ENCODE data around the gene CFAP20DC. TPM values are rescaled to one million over a fixed set of nuclear protein-coding genes. Genes with fewer than 3 reads are reported as not detected.
"Not testable (repeated sequence)": the region's sequence is repeated elsewhere in the genome, so short reads cannot be mapped to it uniquely, and the experiment has no call there.

The CFAP20DC gene
- total RNA-seq, 2 donors from 2014 or later: 2.6 to 2.7 TPM

DNA sequence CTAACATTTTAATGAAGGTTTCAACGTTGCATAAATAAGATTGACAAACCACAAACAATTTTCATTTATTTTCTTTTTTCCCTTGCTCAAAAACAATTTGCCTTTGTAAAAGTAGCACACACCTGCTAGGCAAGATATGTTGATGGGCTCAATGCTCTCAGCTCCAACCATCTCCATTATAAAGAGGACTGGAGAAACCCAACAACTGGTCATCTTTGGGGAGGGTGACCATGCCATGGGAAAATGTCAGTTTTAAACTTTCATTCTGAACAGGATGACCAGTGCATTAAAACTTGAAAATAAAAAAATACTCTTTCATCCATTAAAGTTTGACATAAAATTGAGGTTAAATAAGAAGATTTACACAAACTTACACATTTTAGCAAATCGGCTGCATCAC lies 183.7 kb downstream of the CFAP20DC start:
- ATAC-seq (no peak), DNase-seq (ENCODE audit: low spot score in 2 of 2) (no peak)
- Mint-ChIP-seq H3K27ac (no peak overlapping the region), H3K36me3 (no peaks in the 10 kb centered on the region), H3K9me3 (no peaks in the 10 kb centered on the region)

DNA sequence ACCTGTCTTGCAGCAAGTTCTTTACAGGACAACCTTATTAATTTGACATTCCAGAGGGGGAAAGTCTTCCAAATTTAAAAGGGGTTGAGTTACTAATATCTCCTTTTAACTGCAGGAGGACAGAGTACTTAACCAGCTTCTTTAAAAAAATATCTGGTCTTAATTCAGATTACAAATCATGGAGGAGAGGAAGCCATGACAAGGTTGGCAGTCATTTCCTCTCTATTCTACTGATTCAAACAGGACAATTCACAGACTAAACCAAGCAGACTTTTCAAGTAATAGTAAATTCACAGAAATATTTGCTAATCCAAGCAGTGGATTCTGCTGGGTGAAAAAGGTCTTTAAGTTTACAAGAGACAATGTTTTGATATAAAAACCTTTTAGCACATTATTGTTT lies 185.3 kb downstream of the CFAP20DC start:
- DNase-seq (ENCODE audit: low spot score in 2 of 2) (no peak), ATAC-seq (no peak)
- H3K27ac Mint-ChIP-seq: no peak overlapping the region
- no peaks in the 10 kb centered on the region for H3K36me3 Mint-ChIP-seq
- H3K9me3 Mint-ChIP-seq: no peaks in the 10 kb centered on the region

GRCh38 chr3:58863206-58863605 lies 186.6 kb downstream of the CFAP20DC start:
- peak in 1 of 2 donors; percentile 34 for ATAC-seq
- no peak for DNase-seq (ENCODE audit: low spot score in 2 of 2)
- Mint-ChIP-seq H3K27ac (no peak overlapping the region), H3K9me3 (no peaks in the 10 kb centered on the region), H3K36me3 (no peaks in the 10 kb centered on the region)

GRCh38 chr3:58861551-58861950 lies 188.3 kb downstream of the CFAP20DC start:
- H3K27ac Mint-ChIP-seq: no peak overlapping the region
- H3K9me3 Mint-ChIP-seq: no peaks in the 10 kb centered on the region
- no peaks in the 10 kb centered on the region for H3K36me3 Mint-ChIP-seq

DNA sequence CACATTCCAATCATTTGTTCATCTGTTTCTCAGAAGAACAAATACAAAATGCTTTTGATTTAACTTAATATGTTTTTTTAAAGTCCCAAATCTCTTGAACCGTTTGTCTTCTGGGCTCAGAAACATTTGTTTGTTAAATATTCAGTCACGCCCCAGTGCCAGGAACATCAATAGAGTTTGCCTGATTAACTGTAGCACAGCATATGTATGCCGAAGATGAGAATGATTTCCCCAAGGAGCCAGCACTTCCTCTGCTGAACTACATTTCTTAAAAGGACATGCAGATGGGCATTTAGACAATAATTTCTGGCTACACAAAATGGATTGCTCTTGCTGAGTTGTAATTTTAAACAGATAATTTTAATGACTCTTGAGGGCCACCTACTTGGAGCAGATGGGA lies 191.7 kb downstream of the CFAP20DC start:
- ATAC-seq (no peak), DNase-seq (ENCODE audit: low spot score in 2 of 2) (no peak)
- Mint-ChIP-seq H3K36me3 (no peaks in the 10 kb centered on the region), H3K9me3 (no peaks in the 10 kb centered on the region), H3K27ac (no peak overlapping the region)

More at GRCh38 chr3:58861551-58861950, 188.3 kb downstream of the CFAP20DC start:
- ATAC-seq: no peak
- no peak for DNase-seq (ENCODE audit: low spot score in 2 of 2)

DNA sequence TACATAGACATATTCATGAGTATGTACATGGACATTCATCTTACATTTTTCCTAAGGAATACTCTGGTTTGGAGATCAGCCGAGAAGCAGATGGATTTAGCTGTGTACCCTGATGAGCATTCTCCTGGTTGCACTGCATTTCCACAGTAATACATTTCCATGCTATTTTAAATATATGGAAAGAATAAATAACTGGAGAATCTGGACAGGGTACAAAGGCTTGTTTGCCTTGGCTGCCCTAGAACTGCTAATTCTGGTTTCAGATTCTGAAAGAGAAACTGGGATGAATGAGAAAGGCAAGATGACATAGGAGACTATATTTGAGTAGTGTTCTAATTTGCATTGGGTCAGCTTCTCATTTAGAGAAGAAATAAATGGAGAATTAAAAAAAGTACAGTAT lies 192.4 kb downstream of the CFAP20DC start:
- no peak for ATAC-seq
- no peaks in the 10 kb centered on the region for H3K36me3 Mint-ChIP-seq
- H3K27ac Mint-ChIP-seq: no peak overlapping the region

DNA sequence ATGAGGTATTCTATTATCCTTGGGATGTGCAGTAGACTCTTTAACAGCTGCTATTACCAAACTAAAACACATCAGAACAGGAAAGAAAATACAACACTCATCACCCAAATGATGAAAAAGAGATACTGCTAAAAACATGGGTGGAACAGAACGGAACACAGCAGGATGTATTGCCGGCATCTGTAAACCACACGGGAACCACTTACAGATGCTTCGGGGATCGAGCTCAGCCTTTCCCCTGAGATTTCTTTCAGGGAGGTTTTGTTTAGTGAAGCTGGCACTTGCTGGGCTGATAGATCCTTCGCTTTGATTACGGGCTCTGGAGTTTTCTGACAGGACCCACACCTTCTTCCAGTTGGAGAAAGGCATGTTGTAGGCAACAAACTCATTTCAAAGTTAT lies 201.0 kb downstream of the CFAP20DC start:
- ATAC-seq (no peak), DNase-seq (ENCODE audit: low spot score in 2 of 2) (no peak)
- Mint-ChIP-seq H3K27ac (no peak overlapping the region), H3K9me3 (no peaks in the 10 kb centered on the region), H3K36me3 (no peaks in the 10 kb centered on the region)

More for the DNA sequence above, 192.4 kb downstream of the CFAP20DC start:
- DNase-seq (ENCODE audit: low spot score in 2 of 2): no peak
- H3K9me3 Mint-ChIP-seq: no peaks in the 10 kb centered on the region

DNA sequence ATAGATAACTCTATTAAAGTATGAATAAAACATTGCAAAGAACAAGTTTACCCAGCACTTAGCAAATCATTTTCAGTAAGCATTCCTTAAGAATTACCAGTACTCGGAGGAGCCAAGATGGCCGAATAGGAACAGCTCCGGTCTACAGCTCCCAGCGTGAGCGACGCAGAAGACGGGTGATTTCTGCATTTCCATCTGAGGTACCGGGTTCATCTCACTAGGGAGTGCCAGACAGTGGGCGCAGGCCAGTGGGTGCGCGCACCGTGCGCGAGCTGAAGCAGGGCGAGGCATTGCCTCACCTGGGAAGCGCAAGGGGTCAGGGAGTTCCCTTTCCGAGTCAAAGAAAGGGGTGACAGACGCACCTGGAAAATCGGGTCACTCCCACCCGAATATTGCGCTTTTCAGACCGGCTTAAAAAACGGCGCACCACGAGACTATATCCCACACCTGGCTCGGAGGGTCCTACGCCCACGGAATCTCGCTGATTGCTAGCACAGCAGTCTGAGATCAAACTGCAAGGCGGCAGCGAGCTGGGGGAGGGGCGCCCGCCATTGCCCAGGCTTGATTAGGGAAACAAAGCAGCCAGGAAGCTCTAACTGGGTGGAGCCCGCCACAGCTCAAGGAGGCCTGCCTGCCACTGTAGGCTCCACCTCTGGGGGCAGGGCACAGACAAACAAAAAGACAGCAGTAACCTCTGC lies 207.6 kb downstream of the CFAP20DC start:
- not testable (repeated sequence) for H3K27ac Mint-ChIP-seq, ATAC-seq, H3K36me3 Mint-ChIP-seq

DNA sequence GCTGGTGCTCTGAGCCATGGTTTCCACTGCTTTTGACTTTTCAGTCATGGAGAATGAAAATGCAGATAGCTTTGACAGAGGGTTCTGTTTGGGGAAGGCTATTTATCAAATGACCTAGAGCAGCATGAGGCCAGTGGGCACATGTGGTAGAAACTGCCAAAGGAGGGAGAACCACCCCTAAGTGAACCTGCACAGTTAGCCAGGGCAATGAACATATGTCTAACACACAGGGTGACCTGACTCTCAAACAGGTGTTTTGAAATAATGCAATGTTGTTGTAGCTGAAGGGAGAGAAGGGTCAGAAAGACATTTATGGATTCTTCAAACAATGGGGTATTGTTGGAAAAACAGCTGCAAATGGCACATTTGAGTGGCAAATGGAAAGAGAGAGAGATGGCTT lies 208.9 kb downstream of the CFAP20DC start:
- no peak for ATAC-seq
- Mint-ChIP-seq H3K9me3 (no peaks in the 10 kb centered on the region), H3K27ac (no peak overlapping the region), H3K36me3 (no peaks in the 10 kb centered on the region)
- DNase-seq (ENCODE audit: low spot score in 2 of 2): no peak

More for the DNA sequence above, 207.6 kb downstream of the CFAP20DC start:
- not testable (repeated sequence) for H3K9me3 Mint-ChIP-seq; DNase-seq (ENCODE audit: low spot score in 2 of 2)

DNA sequence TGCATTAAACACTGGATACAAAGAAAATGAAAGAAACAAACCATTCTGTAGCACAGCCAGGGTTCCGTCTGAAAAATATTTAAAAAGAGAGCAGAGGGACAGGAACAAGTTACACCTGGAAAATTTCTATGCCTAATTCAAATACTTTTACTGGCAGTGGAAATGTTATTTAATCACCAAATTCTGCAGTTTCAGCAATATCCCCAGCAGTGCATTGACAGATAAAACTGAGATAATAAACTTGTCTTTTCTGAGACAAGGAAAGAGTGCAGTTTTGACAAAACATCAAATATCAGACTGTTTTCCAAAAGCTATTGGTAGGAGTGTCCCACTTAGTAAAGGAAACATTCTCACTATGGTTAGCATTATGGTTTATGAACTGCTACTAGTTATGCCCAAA lies 209.9 kb downstream of the CFAP20DC start:
- no peak for DNase-seq (ENCODE audit: low spot score in 2 of 2)
- ATAC-seq: no peak
- Mint-ChIP-seq H3K36me3 (no peaks in the 10 kb centered on the region), H3K9me3 (no peaks in the 10 kb centered on the region), H3K27ac (no peak overlapping the region)

GRCh38 chr3:58839187-58839586 lies 210.6 kb downstream of the CFAP20DC start:
- H3K27ac Mint-ChIP-seq: no peak overlapping the region
- DNase-seq (ENCODE audit: low spot score in 2 of 2) (no peak), ATAC-seq (no peak)
- H3K36me3 Mint-ChIP-seq: no peaks in the 10 kb centered on the region
- no peaks in the 10 kb centered on the region for H3K9me3 Mint-ChIP-seq

DNA sequence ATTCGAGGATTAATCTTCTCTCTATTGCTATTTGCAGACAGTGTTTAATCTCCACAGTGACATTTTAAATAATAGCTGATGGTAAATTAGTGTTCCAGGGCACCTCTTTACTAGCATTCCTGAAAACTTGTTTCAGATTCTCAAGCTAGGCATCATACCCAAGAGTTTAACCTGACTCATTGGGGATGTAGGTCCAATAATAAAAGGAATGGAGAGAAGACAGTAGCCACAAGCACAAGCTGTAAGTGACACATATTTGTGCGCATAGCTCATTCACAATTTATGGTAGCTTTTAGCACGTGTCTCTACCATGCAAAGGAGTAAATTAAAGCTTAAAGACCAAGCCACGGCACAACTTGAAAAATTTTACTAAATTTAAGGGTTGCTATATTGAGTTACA lies 212.0 kb downstream of the CFAP20DC start:
- no peaks in the 10 kb centered on the region for H3K36me3 Mint-ChIP-seq
- DNase-seq (ENCODE audit: low spot score in 2 of 2) (no peak), ATAC-seq (no peak)
- no peak overlapping the region for H3K27ac Mint-ChIP-seq
- H3K9me3 Mint-ChIP-seq: no peaks in the 10 kb centered on the region

DNA sequence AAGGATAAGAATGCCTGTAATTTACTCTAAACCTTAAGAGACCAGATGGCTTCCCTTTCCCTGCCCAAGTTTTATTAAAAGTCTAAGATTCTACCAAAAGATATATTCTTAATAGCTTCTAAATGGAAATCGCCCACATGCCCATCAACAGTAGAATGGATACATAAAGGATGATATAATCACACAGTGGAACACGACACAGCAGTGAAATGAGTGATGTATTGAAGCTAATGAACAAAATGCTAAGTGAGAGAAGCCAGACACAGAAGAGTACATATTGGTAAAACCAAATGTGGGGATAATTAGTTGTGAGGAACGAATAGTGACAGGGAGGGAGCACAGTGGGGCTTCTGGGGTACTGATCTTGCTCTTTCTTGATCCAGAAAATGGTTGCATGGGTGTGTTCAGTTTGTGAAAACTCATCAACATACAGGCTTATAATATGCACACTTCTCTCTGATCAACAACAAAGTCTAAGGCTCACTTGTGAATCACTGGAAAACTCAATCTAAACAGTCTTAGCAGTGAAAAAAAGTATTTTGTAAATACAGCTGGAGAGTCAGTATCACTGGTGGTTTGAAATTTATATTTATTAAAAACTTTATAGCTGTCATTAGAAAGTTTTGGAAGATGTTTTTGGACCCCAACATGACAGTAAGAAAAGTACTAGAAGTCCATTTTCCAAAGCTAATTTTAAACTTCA lies 212.5 kb downstream of the CFAP20DC start:
- no peaks in the 10 kb centered on the region for H3K36me3 Mint-ChIP-seq
- ATAC-seq: no peak
- no peaks in the 10 kb centered on the region for H3K9me3 Mint-ChIP-seq
- peak overlapping the region in 1 of 2 donors; percentile 79 for H3K27ac Mint-ChIP-seq
- no peak for DNase-seq (ENCODE audit: low spot score in 2 of 2)

DNA sequence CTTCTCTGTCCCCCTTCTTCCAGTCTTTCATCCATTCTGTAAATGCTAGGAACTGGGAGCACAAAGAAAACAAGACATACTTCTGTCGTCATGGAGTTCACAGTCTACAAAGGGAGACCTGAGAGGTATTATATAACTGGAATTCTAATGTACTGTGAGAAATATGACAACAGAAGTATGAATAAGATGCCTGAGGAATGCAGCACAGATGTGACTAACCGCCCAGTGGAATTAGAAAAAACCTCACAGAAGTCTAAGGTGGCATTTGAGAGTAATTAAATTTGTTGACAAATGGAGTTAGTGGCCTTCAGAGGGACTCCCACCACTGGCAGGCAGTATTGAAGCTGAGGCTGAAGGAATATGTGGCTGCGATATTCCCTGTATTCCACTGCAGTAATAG lies 214.7 kb downstream of the CFAP20DC start:
- ATAC-seq (no peak), DNase-seq (ENCODE audit: low spot score in 2 of 2) (no peak)
- Mint-ChIP-seq H3K36me3 (no peaks in the 10 kb centered on the region), H3K9me3 (no peaks in the 10 kb centered on the region), H3K27ac (no peak overlapping the region)

DNA sequence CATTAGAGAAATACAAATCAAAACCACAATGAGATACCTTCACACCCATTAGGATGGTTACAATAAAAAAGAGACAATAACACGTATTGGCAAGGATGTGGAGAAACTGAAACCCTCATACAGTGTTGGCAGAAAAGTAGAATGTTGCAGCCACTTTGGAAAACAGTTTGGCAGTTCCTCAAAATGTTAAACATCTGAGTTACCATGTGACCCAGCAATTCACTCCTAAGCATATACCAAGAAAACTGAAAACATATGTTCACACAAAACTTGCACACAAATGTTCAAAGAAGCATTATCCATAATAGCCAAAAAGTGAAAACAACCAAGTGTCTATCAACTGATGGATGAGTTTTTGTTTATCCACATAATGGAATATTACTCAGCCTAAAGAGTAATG lies 216.3 kb downstream of the CFAP20DC start:
- H3K9me3 Mint-ChIP-seq: no peaks in the 10 kb centered on the region
- no peaks in the 10 kb centered on the region for H3K36me3 Mint-ChIP-seq
- ATAC-seq: no peak
- H3K27ac Mint-ChIP-seq: no peak overlapping the region
- no peak for DNase-seq (ENCODE audit: low spot score in 2 of 2)

- ATAC-seq (no peak), DNase-seq (ENCODE audit: low spot score in 2 of 2) (no peak)
- Mint-ChIP-seq H3K9me3 (no peaks in the 10 kb centered on the region), H3K27ac (no peak overlapping the region), H3K36me3 (no peaks in the 10 kb centered on the region)
These were observed 220.4 kb downstream of the CFAP20DC start for GRCh38 chr3:58829321-58830000.

- no peaks in the 10 kb centered on the region for H3K36me3 Mint-ChIP-seq
- H3K9me3 Mint-ChIP-seq: no peaks in the 10 kb centered on the region
- H3K27ac Mint-ChIP-seq: no peak overlapping the region
- ATAC-seq (no peak), DNase-seq (ENCODE audit: low spot score in 2 of 2) (no peak)
These were observed 225.0 kb downstream of the CFAP20DC start for GRCh38 chr3:58824777-58825176.
